Measurements from ENCODE around the gene MYOD1. TPM values are rescaled to one million over a fixed set of nuclear protein-coding genes. Genes with fewer than 3 reads are reported as not detected.
A peak's percentile ranks its signal among the peaks of the same experiment; 100 is the strongest.

The MYOD1 gene
- total RNA-seq, 1 experiment from 2014 or later: not detected

GRCh38 chr11:17718510-17718962 lies 835 bp upstream of the MYOD1 start:
- H3K4me2 ChIP-seq: no peak overlapping the region
- intact Hi-C loops (cut with micrococcal nuclease; ENCODE audit: unreplicated experiment): no loop called here
- no peaks in the 10 kb centered on the region for H3K79me2 ChIP-seq (ENCODE audit: low read depth)
- H3K9me2 ChIP-seq (ENCODE audit: insufficient read depth): no peaks in the 10 kb centered on the region
- H3K4me3 ChIP-seq: no peak overlapping the region
- H3K27me3 ChIP-seq (ENCODE audit: insufficient read depth, low read depth): peaks cover 55% of the 10 kb centered on the region
- TF ChIP-seq, protein P1, sequence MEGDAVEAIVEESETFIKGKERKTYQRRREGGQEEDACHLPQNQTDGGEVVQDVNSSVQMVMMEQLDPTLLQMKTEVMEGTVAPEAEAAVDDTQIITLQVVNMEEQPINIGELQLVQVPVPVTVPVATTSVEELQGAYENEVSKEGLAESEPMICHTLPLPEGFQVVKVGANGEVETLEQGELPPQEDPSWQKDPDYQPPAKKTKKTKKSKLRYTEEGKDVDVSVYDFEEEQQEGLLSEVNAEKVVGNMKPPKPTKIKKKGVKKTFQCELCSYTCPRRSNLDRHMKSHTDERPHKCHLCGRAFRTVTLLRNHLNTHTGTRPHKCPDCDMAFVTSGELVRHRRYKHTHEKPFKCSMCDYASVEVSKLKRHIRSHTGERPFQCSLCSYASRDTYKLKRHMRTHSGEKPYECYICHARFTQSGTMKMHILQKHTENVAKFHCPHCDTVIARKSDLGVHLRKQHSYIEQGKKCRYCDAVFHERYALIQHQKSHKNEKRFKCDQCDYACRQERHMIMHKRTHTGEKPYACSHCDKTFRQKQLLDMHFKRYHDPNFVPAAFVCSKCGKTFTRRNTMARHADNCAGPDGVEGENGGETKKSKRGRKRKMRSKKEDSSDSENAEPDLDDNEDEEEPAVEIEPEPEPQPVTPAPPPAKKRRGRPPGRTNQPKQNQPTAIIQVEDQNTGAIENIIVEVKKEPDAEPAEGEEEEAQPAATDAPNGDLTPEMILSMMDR (conservative IDR thresholded peaks at IDR 0.05): no peak
- no peak for TF ChIP-seq EZH2 (IDR thresholded peaks at IDR 0.05; ENCODE audit: low read depth)
- no peaks in the 10 kb centered on the region for H4K20me1 ChIP-seq (ENCODE audit: insufficient read depth)
- H3F3A ChIP-seq (ENCODE audit: insufficient read depth, low read depth): no peaks in the 10 kb centered on the region
- CTCF ChIA-PET: no interaction called here
- no peaks in the 10 kb centered on the region for H3K9me3 ChIP-seq (ENCODE audit: insufficient read depth, low read depth)
- H3K4me1 ChIP-seq (replicated peaks; ENCODE audit: insufficient read depth): no peaks in the 10 kb centered on the region
- no peak for DNase-seq
- POLR2A ChIA-PET (ENCODE audit: unreplicated experiment): interaction anchor here (0.7 kb wide), 1 partner anchor 10 kb away, joined by 6 read pairs; no protein-coding TSS in a partner anchor
- H3K27ac ChIP-seq: no peak overlapping the region
- peak overlapping the region; percentile 39; the same call in 1 of the 2 replicates for H2AFZ ChIP-seq
- no TSS peak for BruUV-seq (replicated peaks)
- H3K36me3 ChIP-seq (ENCODE audit: low read depth): no peaks in the 10 kb centered on the region

- intact Hi-C loops (cut with micrococcal nuclease; ENCODE audit: unreplicated experiment): no loop called here
- Histone ChIP-seq H3F3A (ENCODE audit: insufficient read depth, low read depth) (no peaks in the 10 kb centered on the region), H3K4me3 (no peak overlapping the region), H3K79me2 (ENCODE audit: low read depth) (no peaks in the 10 kb centered on the region), H3K4me2 (no peak overlapping the region), H3K4me1 (replicated peaks; ENCODE audit: insufficient read depth) (no peaks in the 10 kb centered on the region), H3K9me3 (ENCODE audit: insufficient read depth, low read depth) (no peaks in the 10 kb centered on the region), H3K9me2 (ENCODE audit: insufficient read depth) (no peaks in the 10 kb centered on the region), H4K20me1 (ENCODE audit: insufficient read depth) (no peaks in the 10 kb centered on the region), H3K27me3 (ENCODE audit: insufficient read depth, low read depth) (peaks cover 55% of the 10 kb centered on the region), H3K27ac (no peak overlapping the region), H3K36me3 (ENCODE audit: low read depth) (no peaks in the 10 kb centered on the region), H2AFZ (no peak overlapping the region)
- ChIA-PET CTCF (no interaction called here), POLR2A (ENCODE audit: unreplicated experiment) (no interaction called here)
- DNase-seq: no peak
- TF ChIP-seq, protein P1 (conservative IDR thresholded peaks at IDR 0.05): no peak
- TF ChIP-seq EZH2 (IDR thresholded peaks at IDR 0.05; ENCODE audit: low read depth): no peak
- BruUV-seq (replicated peaks): no TSS peak
These were observed 796 bp downstream of the MYOD1 start for GRCh38 chr11:17719938-17720795.

DNA sequence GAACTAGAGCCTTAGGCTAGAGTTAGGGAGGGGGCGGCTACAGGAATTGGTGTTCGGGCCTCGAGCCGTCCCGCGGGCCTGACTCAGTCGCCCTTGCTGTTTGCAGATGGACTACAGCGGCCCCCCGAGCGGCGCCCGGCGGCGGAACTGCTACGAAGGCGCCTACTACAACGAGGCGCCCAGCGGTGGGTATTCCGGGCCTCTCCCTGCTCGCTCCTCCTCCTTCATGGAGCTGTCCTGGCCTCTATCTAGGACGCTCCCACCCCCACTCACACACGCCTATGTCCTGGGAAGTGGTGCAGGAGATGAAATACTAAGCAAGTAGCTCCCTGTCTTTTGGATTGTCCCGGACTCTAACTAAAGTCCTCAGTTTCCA lies 1.4 kb downstream of the MYOD1 start:
- no peak for TF ChIP-seq EZH2 (IDR thresholded peaks at IDR 0.05; ENCODE audit: low read depth)
- TF ChIP-seq, protein P1 (conservative IDR thresholded peaks at IDR 0.05): no peak
- H3K4me3 ChIP-seq: no peak overlapping the region
- H3K36me3 ChIP-seq (ENCODE audit: low read depth): no peaks in the 10 kb centered on the region
- H3F3A ChIP-seq (ENCODE audit: insufficient read depth, low read depth): no peaks in the 10 kb centered on the region
- no TSS peak for BruUV-seq (replicated peaks)
- POLR2A ChIA-PET (ENCODE audit: unreplicated experiment): no interaction called here
- DNase-seq: no peak
- no peak overlapping the region for H3K4me2 ChIP-seq
- CTCF ChIA-PET: no interaction called here
- no peaks in the 10 kb centered on the region for H3K4me1 ChIP-seq (replicated peaks; ENCODE audit: insufficient read depth)
- H3K79me2 ChIP-seq (ENCODE audit: low read depth): no peaks in the 10 kb centered on the region
- intact Hi-C loops (cut with micrococcal nuclease; ENCODE audit: unreplicated experiment): no loop called here
- no peaks in the 10 kb centered on the region for H4K20me1 ChIP-seq (ENCODE audit: insufficient read depth)
- H2AFZ ChIP-seq: no peak overlapping the region
- no peak overlapping the region for H3K27ac ChIP-seq
- H3K27me3 ChIP-seq (ENCODE audit: insufficient read depth, low read depth): peaks cover 54% of the 10 kb centered on the region
- no peaks in the 10 kb centered on the region for H3K9me2 ChIP-seq (ENCODE audit: insufficient read depth)
- H3K9me3 ChIP-seq (ENCODE audit: insufficient read depth, low read depth): no peaks in the 10 kb centered on the region
